SK-N-SH treated with all-trans-retinoic acid at 6 μM for 48 hours (cell line): ENCODE data around the gene DPYD.

Experiments
- ATAC-seq: fragments of 200-7000 bp; cut with Tn5 transposase; 3 replicates; pipeline ENCODE4 v1.9.1; 2020; ENCODE audit warnings: mild to moderate bottlenecking, moderate library complexity
- ARNTL ChIP-seq: fragments of 450-650 bp; formaldehyde crosslinking; IDR thresholded peaks from 2 replicates; pipeline ENCODE4 v1.5.0; 2020; ENCODE audit warnings: low read depth, mild to moderate bottlenecking, moderate library complexity, borderline replicate concordance
- BACH2 ChIP-seq: fragments of 250-450 bp; sonication (Bioruptor Pico); IDR thresholded peaks from 2 replicates; pipeline ENCODE4 v1.9.0; 2021; ENCODE audit warnings: mild to moderate bottlenecking, borderline replicate concordance
- CREB5 ChIP-seq: fragments of 250-450 bp; sonication (Bioruptor Pico); IDR thresholded peaks from 2 replicates; pipeline ENCODE4 v1.5.1; 2020; ENCODE audit warnings: low read depth, mild to moderate bottlenecking, moderate library complexity
- CSDC2 ChIP-seq: fragments of 250-450 bp; sonication (Bioruptor Pico); IDR thresholded peaks from 2 replicates; pipeline ENCODE4 v1.5.0; 2020; ENCODE audit warnings: mild to moderate bottlenecking, moderate library complexity
- CSRNP3 ChIP-seq: fragments of 250-450 bp; sonication (Bioruptor Pico); IDR thresholded peaks from 2 replicates; pipeline ENCODE4 v1.5.1; 2021; ENCODE audit warnings: mild to moderate bottlenecking, moderate library complexity
- ESRRG ChIP-seq: fragments of 250-450 bp; sonication (Bioruptor Pico); IDR thresholded peaks from 2 replicates; pipeline ENCODE4 v1.6.1; 2021; ENCODE audit warnings: mild to moderate bottlenecking
- GLIS3 ChIP-seq: fragments of 250-450 bp; sonication (Bioruptor Pico); IDR thresholded peaks from 2 replicates; pipeline ENCODE4 v1.5.0; 2020; ENCODE audit warnings: mild to moderate bottlenecking, moderate library complexity
- ISL1 ChIP-seq: fragments of 250-450 bp; sonication (Bioruptor Pico); IDR thresholded peaks from 2 replicates; pipeline ENCODE4 v2.1.2; 2022; ENCODE audit warnings: mild to moderate bottlenecking, moderate library complexity
- OSR1 ChIP-seq: fragments of 250-450 bp; sonication (Bioruptor Pico); IDR thresholded peaks from 2 replicates; pipeline ENCODE4 v1.8.0; 2022; ENCODE audit warnings: moderate library complexity, mild to moderate bottlenecking, inconsistent platforms
- PPARA ChIP-seq: fragments of 250-450 bp; sonication (Bioruptor Pico); IDR thresholded peaks from 2 replicates; pipeline ENCODE4 v1.5.0; 2020; ENCODE audit warnings: mild to moderate bottlenecking, borderline replicate concordance
- RARB ChIP-seq: fragments of 250-450 bp; sonication (Bioruptor Pico); IDR thresholded peaks from 2 replicates; pipeline ENCODE4 v1.8.0; 2021; ENCODE audit warnings: mild to moderate bottlenecking, moderate library complexity
- SNAI2 ChIP-seq: fragments of 250-450 bp; sonication (Bioruptor Pico); IDR thresholded peaks from 2 replicates; pipeline ENCODE4 v1.5.0; 2020; ENCODE audit warnings: mild to moderate bottlenecking, moderate library complexity
- TCF4 ChIP-seq: fragments of 250-450 bp; sonication (Bioruptor Pico); IDR thresholded peaks from 2 replicates; pipeline ENCODE4 v1.8.0; 2021; ENCODE audit warnings: mild to moderate bottlenecking, moderate library complexity, borderline replicate concordance
- TOX ChIP-seq: fragments of 250-450 bp; sonication (Bioruptor Pico); IDR thresholded peaks from 2 replicates; pipeline ENCODE4 v1.8.0; 2021; ENCODE audit warnings: mild to moderate bottlenecking, moderate library complexity, borderline replicate concordance
- TSHZ2 ChIP-seq: fragments of 250-450 bp; sonication (Bioruptor Pico); IDR thresholded peaks from 2 replicates; pipeline ENCODE4 v1.5.0; 2020; ENCODE audit warnings: mild to moderate bottlenecking, moderate library complexity
- ZC3H10 ChIP-seq: fragments of 250-450 bp; sonication (Bioruptor Pico); IDR thresholded peaks from 2 replicates; pipeline ENCODE4 v1.5.1; 2021; ENCODE audit warnings: mild to moderate bottlenecking, moderate library complexity
- ZFP3 ChIP-seq: fragments of 250-450 bp; sonication (Bioruptor Pico); IDR thresholded peaks from 2 replicates; pipeline ENCODE4 v1.5.0; 2020; ENCODE audit warnings: mild to moderate bottlenecking, moderate library complexity
- ZFP30 ChIP-seq: fragments of 450-650 bp; formaldehyde crosslinking; IDR thresholded peaks from 2 replicates; pipeline ENCODE4 v1.5.0; 2022; ENCODE audit warnings: mild to moderate bottlenecking, moderate library complexity
- ZNF565 ChIP-seq: fragments of 450-650 bp; formaldehyde crosslinking; conservative IDR thresholded peaks from 2 replicates; pipeline ENCODE4 v1.5.0; 2020; ENCODE audit warnings: low read depth, mild to moderate bottlenecking, moderate library complexity
- ZNF70 ChIP-seq: fragments of 450-650 bp; formaldehyde crosslinking; IDR thresholded peaks from 2 replicates; pipeline ENCODE4 v1.5.0; 2020; ENCODE audit warnings: mild to moderate bottlenecking, moderate library complexity
- ZNF8 ChIP-seq: fragments of 450-650 bp; formaldehyde crosslinking; IDR thresholded peaks from 2 replicates; pipeline ENCODE4 v1.5.0; 2020; ENCODE audit warnings: mild to moderate bottlenecking, moderate library complexity
- TF ChIP-seq, protein P1 (sequence below): fragments of 250-450 bp; sonication (Bioruptor Pico); IDR thresholded peaks from 2 replicates; pipeline ENCODE4 v1.8.0; 2021; ENCODE audit warnings: low read depth, mild to moderate bottlenecking, moderate library complexity, borderline replicate concordance

DPYD gene

GRCh38 chr1:97507863-97508262, 413.0 kb downstream of the DPYD start:
- no peak for ATAC-seq

DNA sequence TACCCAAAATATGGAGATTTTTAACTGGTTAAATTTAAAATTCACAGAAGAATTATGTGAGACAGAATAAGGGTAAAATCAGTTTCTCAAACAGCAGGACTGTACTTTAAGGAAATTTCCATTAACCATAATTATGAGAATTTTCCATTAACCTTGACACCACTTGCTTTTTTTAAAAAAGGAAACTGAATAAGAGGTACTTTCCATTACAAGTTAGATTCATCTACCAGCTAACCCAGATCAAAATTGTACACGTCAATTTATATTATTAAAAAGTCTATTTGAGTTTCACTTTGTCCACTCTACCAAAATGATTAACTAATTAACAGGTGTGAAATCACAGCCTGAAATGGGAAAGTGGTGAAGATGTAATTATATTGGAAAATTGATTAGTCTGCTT, 414.5 kb downstream of the DPYD start:
- TF ChIP-seq TCF4 (no peak), ZNF565 (CRISPR knock-in tag) (no peak), ZC3H10 (CRISPR knock-in tag) (no peak), PPARA (CRISPR knock-in tag) (no peak)
- ATAC-seq, result no peak

More at GRCh38 chr1:97507863-97508262, 413.0 kb downstream of the DPYD start:
- TF ChIP-seq GLIS3 (CRISPR knock-in tag) (no peak), ZNF565 (CRISPR knock-in tag) (no peak), OSR1 (CRISPR knock-in tag) (no peak), RARB (CRISPR knock-in tag) (no peak), TOX (CRISPR knock-in tag) (no peak), ESRRG (CRISPR knock-in tag) (no peak), CSRNP3 (no peak), ZC3H10 (CRISPR knock-in tag) (no peak), SNAI2 (CRISPR knock-in tag) (no peak), CREB5 (CRISPR knock-in tag) (no peak)
- TF ChIP-seq, protein P1, sequence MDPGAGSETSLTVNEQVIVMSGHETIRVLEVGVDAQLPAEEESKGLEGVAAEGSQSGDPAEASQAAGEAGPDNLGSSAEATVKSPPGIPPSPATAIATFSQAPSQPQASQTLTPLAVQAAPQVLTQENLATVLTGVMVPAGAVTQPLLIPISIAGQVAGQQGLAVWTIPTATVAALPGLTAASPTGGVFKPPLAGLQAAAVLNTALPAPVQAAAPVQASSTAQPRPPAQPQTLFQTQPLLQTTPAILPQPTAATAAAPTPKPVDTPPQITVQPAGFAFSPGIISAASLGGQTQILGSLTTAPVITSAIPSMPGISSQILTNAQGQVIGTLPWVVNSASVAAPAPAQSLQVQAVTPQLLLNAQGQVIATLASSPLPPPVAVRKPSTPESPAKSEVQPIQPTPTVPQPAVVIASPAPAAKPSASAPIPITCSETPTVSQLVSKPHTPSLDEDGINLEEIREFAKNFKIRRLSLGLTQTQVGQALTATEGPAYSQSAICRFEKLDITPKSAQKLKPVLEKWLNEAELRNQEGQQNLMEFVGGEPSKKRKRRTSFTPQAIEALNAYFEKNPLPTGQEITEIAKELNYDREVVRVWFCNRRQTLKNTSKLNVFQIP, result no peak

GRCh38 chr1:97505816-97506215, 415.0 kb downstream of the DPYD start:
- TF ChIP-seq PPARA (CRISPR knock-in tag), result no peak
- TF ChIP-seq CREB5 (CRISPR knock-in tag), result no peak
- TF ChIP-seq ZNF70 (CRISPR knock-in tag), result no peak
- TF ChIP-seq ZFP30, result no peak
- TF ChIP-seq GLIS3 (CRISPR knock-in tag), result no peak
- TF ChIP-seq ZNF8 (CRISPR knock-in tag), result no peak
- TF ChIP-seq ESRRG (CRISPR knock-in tag), result no peak
- no peak for TF ChIP-seq ISL1 (CRISPR knock-in tag)
- no peak for TF ChIP-seq ZFP3 (CRISPR knock-in tag)
- TF ChIP-seq CSDC2 (CRISPR knock-in tag), result no peak
- TF ChIP-seq ZC3H10 (CRISPR knock-in tag), result no peak
- TF ChIP-seq TSHZ2 (CRISPR knock-in tag), result no peak
- no peak for TF ChIP-seq OSR1 (CRISPR knock-in tag)
- TF ChIP-seq BACH2 (CRISPR knock-in tag), result no peak
- TF ChIP-seq, all 23 proteins: peak for 0
- ATAC-seq, result no peak

GRCh38 chr1:97505289-97505688, 415.5 kb downstream of the DPYD start:
- ATAC-seq, result no peak
- TF ChIP-seq TSHZ2 (CRISPR knock-in tag) (no peak), ARNTL (CRISPR knock-in tag) (no peak)
